Smooth muscle cell of the brain vasculature (primary cell): ENCODE measurements around the gene CMTM5.
"Not testable (repeated sequence)": the region's sequence is repeated elsewhere in the genome, so short reads cannot be mapped to it uniquely, and the experiment has no call there.

Source experiments
- DNase-seq: peaks from one replicate; pipeline ENCODE4 v3.0.0-alpha.2; 2012; ENCODE audit warnings: low read depth, low spot score

CMTM5 gene

DNA sequence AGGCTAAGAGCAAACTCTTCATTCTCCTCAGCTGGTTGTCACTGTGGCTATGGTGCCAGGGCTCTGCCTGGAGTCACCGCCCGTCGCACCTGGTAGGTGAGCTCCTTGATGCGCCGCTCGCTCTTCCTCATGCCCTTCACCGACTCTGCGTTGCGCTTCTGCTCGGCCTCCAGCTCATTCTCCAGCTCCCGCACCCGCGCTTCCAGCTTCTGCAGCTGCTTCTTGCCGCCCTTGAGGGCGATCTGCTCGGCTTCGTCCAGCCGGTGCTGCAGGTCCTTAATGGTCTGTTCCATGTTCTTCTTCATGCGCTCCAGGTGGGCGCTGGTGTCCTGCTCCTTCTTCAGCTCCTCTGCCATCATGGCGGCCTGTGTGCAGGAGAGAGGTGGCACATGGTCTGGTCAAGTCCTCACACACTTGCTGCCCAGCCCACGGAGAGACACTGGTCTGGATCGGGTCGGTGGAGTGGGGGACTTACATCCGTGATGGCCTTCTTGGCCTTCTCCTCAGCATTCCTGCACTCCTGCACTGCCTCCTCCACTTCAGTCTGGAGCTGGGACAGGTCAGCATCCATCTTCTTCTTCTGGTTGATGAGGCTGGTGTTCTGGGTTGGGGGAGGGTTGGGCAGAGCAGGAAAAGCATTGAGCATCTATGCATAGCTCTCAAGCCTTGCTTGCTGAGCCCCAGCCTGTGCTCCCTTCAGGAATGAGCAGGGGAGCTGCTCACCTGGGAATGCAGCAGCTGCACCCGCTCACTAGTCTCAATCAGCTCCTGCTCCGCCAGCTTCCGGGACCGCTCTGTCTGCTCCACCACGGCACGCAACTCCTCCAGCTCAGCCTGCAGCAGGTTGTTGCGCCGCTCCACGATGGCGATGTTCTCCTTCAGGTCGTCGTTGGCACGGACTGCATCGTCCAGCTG lies 38.3 kb downstream of the CMTM5 start:
- no peak for DNase-seq

DNA sequence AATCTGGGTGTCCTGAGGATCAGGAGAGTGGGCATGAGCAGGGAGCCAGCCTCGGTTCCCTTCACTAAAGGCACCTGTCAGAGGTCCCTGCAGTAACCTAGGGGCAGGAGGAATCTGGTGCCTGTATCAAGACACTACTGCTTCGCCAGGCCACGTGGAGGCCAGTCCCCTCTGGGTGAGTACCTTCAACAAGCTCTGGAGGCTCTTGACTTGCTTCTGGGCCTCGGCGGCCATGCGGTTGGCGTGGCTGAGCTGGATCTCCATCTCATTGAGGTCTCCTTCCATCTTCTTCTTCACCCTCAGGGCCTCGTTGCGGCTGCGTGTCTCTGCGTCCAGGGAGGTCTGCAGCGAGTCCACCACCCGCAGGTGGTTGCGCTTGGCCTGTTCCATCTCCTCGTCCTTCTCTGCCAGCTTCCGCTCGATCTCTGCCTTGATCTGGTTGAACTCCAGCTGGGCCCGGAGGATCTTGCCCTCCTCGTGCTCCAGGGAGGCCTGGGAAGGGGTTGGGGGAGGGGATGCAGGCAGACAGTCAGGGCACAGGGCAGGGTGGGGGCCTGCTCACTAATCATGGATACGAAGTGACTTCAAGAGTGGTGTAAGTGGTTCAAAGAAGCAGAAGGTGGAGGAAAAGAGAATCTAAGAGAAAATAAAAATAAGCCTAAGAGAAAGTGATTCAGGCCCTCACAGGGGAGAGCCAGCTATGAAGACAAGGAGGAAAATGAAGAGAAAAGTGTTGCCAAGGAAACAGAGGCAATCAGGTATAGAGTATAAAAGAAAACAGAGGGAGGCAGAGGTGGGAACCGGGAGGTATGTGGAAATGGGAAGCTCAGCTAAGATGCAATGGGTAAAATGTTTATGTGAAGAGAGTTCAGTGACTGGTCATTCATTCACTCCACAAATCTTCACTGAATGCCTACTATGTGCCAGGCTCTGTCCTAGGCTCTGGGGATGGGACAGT lies 39.3 kb downstream of the CMTM5 start:
- DNase-seq, result no peak

DNA sequence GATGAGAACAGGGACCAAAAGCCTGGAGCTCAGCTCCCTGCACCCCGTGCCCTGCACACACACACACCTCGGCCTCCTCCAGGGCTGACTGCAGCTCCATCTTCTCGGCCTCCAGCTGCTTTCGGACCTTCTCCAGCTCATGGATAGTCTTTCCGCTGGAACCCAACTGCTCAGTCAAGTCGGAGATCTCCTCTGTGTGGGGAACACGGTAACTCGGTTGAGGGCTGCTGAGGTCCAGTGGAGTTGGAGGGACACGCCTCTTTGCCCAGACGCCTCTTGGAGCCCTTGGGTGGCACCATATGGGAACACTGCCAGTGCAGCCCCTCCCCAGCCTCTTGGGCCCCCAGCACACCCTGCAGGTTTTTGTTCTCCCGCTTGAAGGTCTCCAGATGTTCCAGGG lies 40.0 kb downstream of the CMTM5 start:
- no peak for DNase-seq

DNA sequence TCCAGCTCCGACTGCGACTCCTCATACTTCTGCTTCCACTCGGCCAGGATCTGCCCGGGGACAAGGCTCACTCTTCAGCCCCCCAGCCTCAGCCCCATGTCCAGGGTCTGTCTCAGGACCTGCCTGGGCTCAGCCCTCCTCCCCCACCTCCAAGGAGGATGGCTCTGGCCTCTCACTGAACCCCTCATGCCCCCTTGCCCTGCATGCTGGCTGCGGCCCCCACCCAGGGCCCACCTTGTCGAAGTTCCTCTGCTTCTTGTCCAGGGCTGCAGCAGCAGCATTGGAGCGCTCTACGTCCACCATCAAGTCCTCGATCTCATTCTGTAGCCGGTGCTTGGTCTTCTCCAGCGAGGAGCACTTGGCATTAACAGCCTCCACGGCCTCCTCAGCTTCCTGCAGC lies 40.4 kb downstream of the CMTM5 start:
- not testable (repeated sequence) for DNase-seq

DNA sequence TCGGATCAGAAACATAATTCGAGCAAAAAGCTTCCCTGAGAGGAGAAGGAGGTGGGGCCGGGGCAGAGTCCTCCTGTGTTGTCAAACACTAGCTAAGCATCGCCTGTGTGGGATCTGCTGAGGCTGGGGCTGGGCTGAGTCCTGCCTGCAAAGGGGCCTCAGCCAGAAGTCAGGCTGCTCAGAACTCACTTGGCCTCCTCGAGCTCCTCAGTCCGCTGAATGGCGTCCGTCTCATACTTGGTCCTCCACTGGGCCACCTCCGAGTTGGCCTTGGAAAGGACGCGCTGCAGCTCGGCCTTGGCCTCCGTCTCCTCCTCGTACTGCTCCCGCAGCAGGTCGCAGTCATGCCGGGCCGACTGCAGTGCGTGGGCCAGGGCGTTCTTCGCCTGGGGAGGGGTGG lies 41.2 kb downstream of the CMTM5 start:
- DNase-seq, result no peak

DNA sequence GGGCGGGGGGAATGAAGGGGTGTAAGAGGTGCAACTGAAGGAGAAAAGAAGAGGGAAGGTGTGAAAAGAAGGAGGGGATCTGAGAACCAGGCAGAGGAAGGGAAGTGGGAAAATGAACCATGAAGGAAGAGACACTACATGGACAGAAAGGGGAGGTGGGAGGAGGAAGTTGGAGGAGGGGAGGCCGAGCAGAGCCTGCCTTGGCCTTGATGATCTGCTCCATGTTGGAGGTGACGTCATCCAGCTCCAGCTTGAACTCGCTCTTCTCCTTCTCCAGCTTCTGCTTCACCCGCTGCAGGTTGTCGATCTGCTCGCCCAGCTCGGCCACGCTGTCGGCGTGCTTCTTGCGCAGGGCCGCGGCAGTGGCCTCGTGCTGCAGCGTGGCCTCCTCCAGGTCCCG lies 42.8 kb downstream of the CMTM5 start:
- not testable (repeated sequence) for DNase-seq

DNA sequence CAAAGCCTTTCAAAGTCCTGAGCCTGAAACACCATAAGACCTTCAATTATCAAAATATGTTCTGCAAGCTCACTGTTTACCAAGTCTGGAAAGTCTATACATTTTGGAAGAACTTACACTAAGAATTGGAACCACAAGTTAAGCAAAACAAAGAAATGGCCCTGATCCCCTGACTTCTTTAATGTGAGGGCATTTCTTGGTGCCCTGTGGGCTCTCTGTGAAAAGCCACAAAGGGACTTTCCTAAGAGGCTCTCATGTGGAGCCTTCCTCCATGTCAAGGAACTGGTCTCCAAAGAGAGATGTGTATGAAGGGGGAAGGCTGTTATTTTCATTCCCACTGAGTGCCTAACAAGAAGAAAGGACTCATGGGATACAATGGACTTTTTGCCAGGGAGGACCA lies 44.7 kb downstream of the CMTM5 start:
- no peak for DNase-seq

DNA sequence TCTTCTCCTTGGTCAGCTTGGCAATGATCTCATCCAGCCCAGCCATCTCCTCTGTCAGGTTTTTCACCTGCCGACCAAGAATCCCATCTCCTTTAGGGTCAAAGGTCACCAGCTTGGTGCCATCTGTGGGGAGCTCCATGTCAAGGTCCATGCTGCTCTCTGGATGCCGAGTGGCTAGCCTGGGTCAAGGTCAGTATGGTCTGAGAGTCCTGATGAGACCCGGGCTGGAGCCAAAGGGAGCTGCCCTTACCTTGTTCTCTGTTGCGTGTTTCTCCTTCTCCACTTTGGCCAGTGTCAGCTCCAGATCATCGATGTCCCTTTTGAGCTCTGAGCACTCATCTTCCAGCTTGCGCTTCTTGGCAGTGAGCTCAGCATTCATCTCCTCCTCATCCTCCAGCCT lies 46.8 kb downstream of the CMTM5 start:
- DNase-seq, result no peak

DNA sequence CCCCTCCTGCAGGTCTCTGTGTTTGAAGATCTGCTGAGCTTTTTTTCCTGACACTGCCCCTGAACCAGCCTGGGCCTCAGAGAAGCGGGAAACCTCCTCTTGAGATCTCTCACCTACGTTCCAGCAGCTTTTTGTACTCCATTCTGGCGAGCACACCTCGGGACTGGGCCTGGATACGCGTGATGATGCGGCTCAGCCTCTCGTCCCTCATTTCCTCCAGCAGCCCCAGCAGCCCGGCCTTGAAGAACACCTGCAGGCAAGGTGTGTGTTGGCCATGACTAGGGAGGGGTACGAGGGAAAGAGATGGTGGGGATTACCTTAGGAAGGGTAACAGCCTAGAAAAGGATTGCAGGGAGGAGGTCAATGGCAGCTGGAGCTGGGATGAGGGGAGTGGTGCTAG lies 48.3 kb downstream of the CMTM5 start:
- no peak for DNase-seq

DNA sequence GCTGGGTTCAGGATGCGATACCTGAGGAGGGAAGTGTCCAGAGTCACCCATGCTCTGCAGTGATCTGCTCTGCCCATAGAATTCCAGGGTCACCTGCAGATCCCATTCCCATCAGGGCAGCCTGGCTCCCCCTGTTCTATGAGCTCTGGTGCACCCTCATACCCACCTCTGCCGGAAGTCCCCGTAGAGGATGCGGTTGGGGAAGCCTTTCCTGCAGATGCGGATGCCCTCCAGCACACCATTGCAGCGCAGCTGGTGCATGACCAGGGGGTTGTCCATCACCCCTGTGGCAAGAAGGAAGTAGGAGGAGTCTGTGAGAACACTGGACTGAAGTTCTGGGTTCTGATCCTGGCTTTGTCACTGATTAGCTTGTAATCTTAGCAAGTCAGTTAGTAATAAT lies 49.0 kb downstream of the CMTM5 start:
- DNase-seq, result not testable (repeated sequence)

DNA sequence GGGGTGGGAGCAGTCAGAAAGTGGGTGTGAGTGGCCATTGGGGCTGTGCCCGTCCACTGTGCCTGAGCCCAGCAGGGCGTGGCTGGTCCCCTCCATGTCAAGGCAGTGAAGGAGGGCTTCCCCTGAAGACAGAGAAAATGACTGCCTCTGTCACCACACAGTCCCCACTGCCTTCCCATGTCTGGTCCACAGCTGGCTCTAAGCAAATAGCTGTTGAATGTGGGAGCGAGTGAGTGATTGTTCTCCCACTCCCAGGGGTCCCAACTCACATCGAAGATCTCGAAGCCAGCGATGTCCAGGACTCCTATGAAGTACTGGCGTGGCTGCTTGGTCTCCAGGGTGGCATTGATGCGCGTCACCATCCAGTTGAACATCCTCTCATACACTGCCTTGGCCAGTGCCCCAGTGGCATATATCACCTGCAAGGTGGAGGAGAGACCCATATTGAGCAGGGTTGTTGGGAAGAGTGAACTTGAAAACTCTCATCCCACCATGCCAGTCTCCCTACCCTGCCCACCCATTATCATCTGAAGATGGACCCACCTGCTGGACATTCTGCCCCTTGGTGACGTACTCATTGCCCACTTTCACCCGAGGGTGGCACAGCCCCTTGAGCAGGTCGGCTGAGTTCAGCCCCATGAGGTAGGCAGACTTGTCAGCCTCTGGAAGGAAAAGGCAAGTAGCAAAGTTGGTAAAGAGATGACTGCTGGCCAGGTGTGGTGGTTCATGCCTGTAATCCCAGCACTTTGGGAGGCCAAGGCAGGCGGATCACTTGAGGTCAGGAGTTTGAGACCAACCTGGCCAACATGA lies 52.0 kb downstream of the CMTM5 start:
- no peak for DNase-seq
